Mesothelial cell of epicardium (in vitro differentiated cells): ENCODE data around the gene PLEKHA4. TPM values are rescaled to one million over a fixed set of nuclear protein-coding genes. Genes with fewer than 3 reads are reported as not detected.
"Not testable (repeated sequence)": the region's sequence is repeated elsewhere in the genome, so short reads cannot be mapped to it uniquely, and the experiment has no call there.

Experiments used
- DNase-seq, 2 experiments: peaks; one replicate each; pipeline ENCODE4 v3.0.0; 2021; ENCODE audit warnings: low spot score in 2 of 2; ENCODE audit not compliant: unreplicated experiment in 2 of 2
- H3K27ac Mint-ChIP-seq: 2 replicates; pipeline ENCODE4 v1.8.0; 2021; ENCODE audit warnings: mixed read lengths
- H3K27me3 Mint-ChIP-seq: 2 replicates; pipeline ENCODE4 v1.8.0; 2021; ENCODE audit warnings: low read depth, mixed read lengths
- H3K36me3 Mint-ChIP-seq: 2 replicates; pipeline ENCODE4 v1.8.0; 2021; ENCODE audit warnings: mixed read lengths
- H3K4me1 Mint-ChIP-seq: 2 replicates; pipeline ENCODE4 v1.8.0; 2021; ENCODE audit warnings: mixed read lengths
- H3K4me3 Mint-ChIP-seq: 2 replicates; pipeline ENCODE4 v1.8.0; 2021; ENCODE audit warnings: mild to moderate bottlenecking, moderate library complexity, mixed read lengths
- H3K9me3 Mint-ChIP-seq: 2 replicates; pipeline ENCODE4 v1.8.0; 2021; ENCODE audit warnings: mixed read lengths
- CTCF ChIP-seq: fragments of 200-600 bp; sonication (generic); IDR thresholded peaks from one replicate; pipeline ENCODE4 v1.5.0; 2021; ENCODE audit warnings: antibody characterized with exemption; ENCODE audit not compliant: unreplicated experiment
- total RNA-seq: library from RNA; stranded (reverse); gene quantifications from 3 replicates; pipeline ENCODE4 v1.2.1, GENCODE V29; 2021

Gene PLEKHA4
- total RNA-seq, 1 donor from 2014 or later: 26.9 TPM

GRCh38 chr19:48795055-48795684 lies 73.2 kb downstream of the PLEKHA4 start:
- peak; percentile 90 for TF ChIP-seq CTCF
- H3K27me3 Mint-ChIP-seq: no peaks in the 10 kb centered on the region
- H3K36me3 Mint-ChIP-seq: no peaks in the 10 kb centered on the region
- H3K27ac Mint-ChIP-seq: peak overlapping the region; percentile 94
- H3K9me3 Mint-ChIP-seq: no peaks in the 10 kb centered on the region
- peaks cover 7% of the 10 kb centered on the region for H3K4me1 Mint-ChIP-seq
- peak; percentile 77 to 88 for DNase-seq
- H3K4me3 Mint-ChIP-seq: peak overlapping the region; percentile 94

- DNase-seq: no peak
- Mint-ChIP-seq H3K4me1 (peaks cover 7% of the 10 kb centered on the region), H3K36me3 (no peaks in the 10 kb centered on the region), H3K27me3 (no peaks in the 10 kb centered on the region), H3K4me3 (peak overlapping the region; percentile 94), H3K9me3 (no peaks in the 10 kb centered on the region), H3K27ac (peak overlapping the region; percentile 94)
- TF ChIP-seq CTCF: no peak
Observed at GRCh38 chr19:48794291-48794690, 74.1 kb downstream of the PLEKHA4 start.

GRCh38 chr19:48793271-48793670 lies 75.1 kb downstream of the PLEKHA4 start:
- no peak overlapping the region for H3K27ac Mint-ChIP-seq
- no peak for DNase-seq
- H3K27me3 Mint-ChIP-seq: no peaks in the 10 kb centered on the region
- no peak overlapping the region for H3K4me3 Mint-ChIP-seq
- no peaks in the 10 kb centered on the region for H3K9me3 Mint-ChIP-seq
- H3K36me3 Mint-ChIP-seq: no peaks in the 10 kb centered on the region
- TF ChIP-seq CTCF: no peak
- H3K4me1 Mint-ChIP-seq: peaks cover 7% of the 10 kb centered on the region

GRCh38 chr19:48787331-48787730 lies 81.1 kb downstream of the PLEKHA4 start:
- H3K36me3 Mint-ChIP-seq, H3K27me3 Mint-ChIP-seq, DNase-seq, H3K4me1 Mint-ChIP-seq, H3K4me3 Mint-ChIP-seq, H3K27ac Mint-ChIP-seq, H3K9me3 Mint-ChIP-seq: not testable (repeated sequence)

Other genes starting within 250 kb of the PLEKHA4 start
- gene RPL18, start 249.4 kb downstream of the PLEKHA4 start, total RNA-seq: 1,586 to 1,657 TPM (median 1,644 TPM) in 3 replicates
- gene SPHK2, start 249.1 kb downstream of the PLEKHA4 start, total RNA-seq: 25.3 to 28.6 TPM (median 27.7 TPM) in 3 replicates
- 11.5 to 13.2 TPM (median 13.1 TPM) in 3 replicates for gene DBP, start 231.2 kb downstream of the PLEKHA4 start, total RNA-seq
- gene CA11, start 222.4 kb downstream of the PLEKHA4 start, total RNA-seq: 48.2 to 55.0 TPM (median 53.1 TPM) in 3 replicates
- 6.8 to 7.3 TPM (median 7.1 TPM) in 3 replicates for gene NTN5, start 195.6 kb downstream of the PLEKHA4 start, total RNA-seq
- gene FUT2, start 172.6 kb downstream of the PLEKHA4 start, total RNA-seq: 0.20 TPM in 1 of 3 replicates, not detected in the others
- 5.8 to 6.5 TPM (median 6.0 TPM) in 3 replicates for gene MAMSTR, start 148.9 kb downstream of the PLEKHA4 start, total RNA-seq
- gene RASIP1, start 128.0 kb downstream of the PLEKHA4 start, total RNA-seq: 1.4 to 2.1 TPM (median 1.5 TPM) in 3 replicates
- gene IZUMO1, start 121.7 kb downstream of the PLEKHA4 start, total RNA-seq: 0.45 to 0.80 TPM (median 0.49 TPM) in 3 replicates
- 3.5 to 4.4 TPM (median 4.3 TPM) in 3 replicates for gene FUT1, start 116.0 kb downstream of the PLEKHA4 start, total RNA-seq
- not detected in 3 replicates for gene FGF21, start 113.1 kb downstream of the PLEKHA4 start, total RNA-seq
- 45.3 to 47.3 TPM (median 45.7 TPM) in 3 replicates for gene BCAT2, start 57.6 kb downstream of the PLEKHA4 start, total RNA-seq
- 22.9 to 29.6 TPM (median 27.1 TPM) in 3 replicates for gene HSD17B14, start 32.1 kb downstream of the PLEKHA4 start, total RNA-seq
- 158 to 170 TPM (median 158 TPM) in 3 replicates for gene PPP1R15A, start 3.8 kb upstream of the PLEKHA4 start, total RNA-seq
- 0.38 to 1.4 TPM (median 0.84 TPM) in 3 replicates for gene TULP2, start 30.1 kb upstream of the PLEKHA4 start, total RNA-seq
- 152 to 159 TPM (median 159 TPM) in 3 replicates for gene NUCB1, start 31.7 kb upstream of the PLEKHA4 start, total RNA-seq
- 2.3 to 3.5 TPM (median 3.2 TPM) in 3 replicates for gene DHDH, start 65.1 kb upstream of the PLEKHA4 start, total RNA-seq
- gene BAX, start 86.3 kb upstream of the PLEKHA4 start, total RNA-seq: 119 to 129 TPM (median 119 TPM) in 3 replicates
- gene FTL, start 96.7 kb upstream of the PLEKHA4 start, total RNA-seq: 1,022 to 1,078 TPM (median 1,064 TPM) in 3 replicates
- gene GYS1, start 124.7 kb upstream of the PLEKHA4 start, total RNA-seq: 53.6 to 60.5 TPM (median 58.8 TPM) in 3 replicates
- 62.2 to 67.5 TPM (median 64.2 TPM) in 3 replicates for gene RUVBL2, start 125.3 kb upstream of the PLEKHA4 start, total RNA-seq
- gene LHB, start 148.5 kb upstream of the PLEKHA4 start, total RNA-seq: not detected in 3 replicates
- not detected in 3 replicates for gene CGB3, start 155.7 kb upstream of the PLEKHA4 start, total RNA-seq
- gene CGB2, start 163.3 kb upstream of the PLEKHA4 start, total RNA-seq: 0.71 to 4.7 TPM (median 1.2 TPM) in 3 replicates
- 2.2 TPM in 1 of 3 replicates, not detected in the others for gene CGB1, start 168.3 kb upstream of the PLEKHA4 start, total RNA-seq
- 3.7 to 5.7 TPM (median 5.7 TPM) in 3 replicates for gene CGB5, start 175.2 kb upstream of the PLEKHA4 start, total RNA-seq
- gene CGB8, start 180.5 kb upstream of the PLEKHA4 start, total RNA-seq: 0.29 to 0.31 TPM in 2 of 3 replicates, not detected in the other
- 23.1 to 26.5 TPM (median 25.5 TPM) in 3 replicates for gene CGB7, start 189.1 kb upstream of the PLEKHA4 start, total RNA-seq
- gene NTF4, start 196.2 kb upstream of the PLEKHA4 start, total RNA-seq: 48.5 to 50.8 TPM (median 49.6 TPM) in 3 replicates
- 0.07 TPM in 1 of 3 replicates, not detected in the others for gene KCNA7, start 204.1 kb upstream of the PLEKHA4 start, total RNA-seq
- 393 to 413 TPM (median 403 TPM) in 3 replicates for gene SNRNP70, start 216.8 kb upstream of the PLEKHA4 start, total RNA-seq
- gene LIN7B, start 245.8 kb upstream of the PLEKHA4 start, total RNA-seq: 9.6 to 12.8 TPM (median 9.8 TPM) in 3 replicates